Skeletal muscle satellite cell (primary cell): ENCODE results near the gene ARMC3.

Source experiments
- H3K27me3 ChIP-seq: 2 replicates; pipeline ENCODE4 v1.7.0; 2013; ENCODE audit warnings: low read length; ENCODE audit not compliant: control insufficient read depth, insufficient read depth
- H3K36me3 ChIP-seq: 2 replicates; pipeline ENCODE4 v1.7.0; 2013; ENCODE audit warnings: mild to moderate bottlenecking, control low read depth, low read length; ENCODE audit not compliant: insufficient read depth
- H3K4me1 ChIP-seq: 2 replicates; pipeline ENCODE4 v1.7.0; 2013; ENCODE audit warnings: low read length; ENCODE audit not compliant: control insufficient read depth, insufficient read depth
- H3K4me2 ChIP-seq: 2 replicates; pipeline ENCODE4 v1.7.0; 2013; ENCODE audit warnings: mild to moderate bottlenecking, low read length
- H3K4me3 ChIP-seq: 2 replicates; pipeline ENCODE4 v1.7.0; 2013; ENCODE audit warnings: low read length
- H3K9ac ChIP-seq: 2 replicates; pipeline ENCODE4 v1.7.0; 2013; ENCODE audit warnings: mild to moderate bottlenecking, low read depth, low read length, moderate library complexity
- H3K9me3 ChIP-seq: replicated peaks from 2 replicates; pipeline ENCODE4 v1.7.0; 2013; ENCODE audit warnings: mild to moderate bottlenecking, control low read depth, low read length

Gene ARMC3

DNA sequence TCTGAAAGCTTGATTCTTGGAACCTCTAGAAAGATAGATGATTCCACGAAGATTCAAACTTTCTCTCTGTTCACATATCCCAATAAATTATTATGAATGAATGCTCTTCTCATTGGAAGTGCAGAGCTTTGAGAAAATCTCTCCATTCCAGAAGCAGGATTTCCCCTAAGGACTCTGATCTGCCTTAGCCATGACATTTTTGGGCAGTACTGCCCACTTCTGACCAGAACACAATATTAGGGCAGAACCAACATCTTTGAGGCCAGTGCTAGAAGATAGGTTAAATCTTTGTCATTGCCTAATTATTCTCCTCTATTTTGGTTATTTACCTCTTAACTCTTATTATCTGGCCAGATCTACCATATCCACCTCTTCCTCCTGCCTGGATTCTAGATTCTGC, 49.9 kb downstream of the ARMC3 start:
- H3K4me3 ChIP-seq: no peak overlapping the region
- no peak overlapping the region for H3K9ac ChIP-seq
- no peaks in the 10 kb centered on the region for H3K27me3 ChIP-seq
- no peaks in the 10 kb centered on the region for H3K36me3 ChIP-seq
- no peaks in the 10 kb centered on the region for H3K9me3 ChIP-seq
- H3K4me2 ChIP-seq: no peak overlapping the region
- no peaks in the 10 kb centered on the region for H3K4me1 ChIP-seq

DNA sequence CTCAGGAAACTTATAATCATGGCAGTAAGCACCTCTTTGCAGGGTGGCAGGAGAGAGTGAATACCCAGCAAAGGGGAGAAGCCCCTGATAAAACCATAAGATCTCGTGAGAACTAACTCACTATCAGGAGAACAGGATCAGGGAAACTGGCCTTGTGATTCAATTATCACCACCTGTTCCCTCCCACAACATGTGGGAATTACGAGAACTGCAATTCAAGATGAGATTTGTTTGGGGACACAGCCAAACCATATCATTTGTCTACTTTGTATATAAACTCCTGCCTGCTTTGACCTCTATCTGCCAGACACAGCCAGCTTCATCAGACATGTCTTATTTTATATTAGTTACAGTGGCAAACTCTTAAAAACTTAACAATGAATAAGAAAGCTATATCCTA, 50.4 kb downstream of the ARMC3 start:
- Histone ChIP-seq H3K27me3 (no peaks in the 10 kb centered on the region), H3K9me3 (no peaks in the 10 kb centered on the region)

DNA sequence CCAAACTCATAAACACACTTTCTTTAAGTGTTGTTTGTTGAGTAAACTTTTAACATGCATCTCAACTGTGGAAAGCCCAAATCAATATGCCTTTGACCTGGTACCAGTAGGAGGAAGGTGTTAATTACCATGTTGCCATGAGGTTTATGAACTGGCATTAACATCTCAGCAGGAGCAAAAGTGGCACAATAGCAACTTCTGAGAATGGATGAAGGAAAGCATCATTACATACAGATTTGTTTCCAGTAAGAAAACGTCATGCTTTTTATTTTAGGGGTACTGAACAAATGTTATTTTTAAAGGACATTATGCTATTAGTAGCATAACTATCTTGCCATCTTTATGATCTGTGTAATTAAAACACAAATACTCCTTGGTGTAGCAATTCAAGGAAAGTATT, 51.1 kb downstream of the ARMC3 start:
- Histone ChIP-seq H3K4me2 (no peak overlapping the region), H3K9me3 (no peaks in the 10 kb centered on the region), H3K36me3 (no peaks in the 10 kb centered on the region), H3K4me1 (no peaks in the 10 kb centered on the region), H3K27me3 (no peaks in the 10 kb centered on the region), H3K9ac (no peak overlapping the region), H3K4me3 (no peak overlapping the region)

More for the DNA sequence above, 50.4 kb downstream of the ARMC3 start:
- Histone ChIP-seq H3K4me2 (no peak overlapping the region), H3K4me1 (no peaks in the 10 kb centered on the region), H3K36me3 (no peaks in the 10 kb centered on the region), H3K9ac (no peak overlapping the region), H3K4me3 (no peak overlapping the region)

DNA sequence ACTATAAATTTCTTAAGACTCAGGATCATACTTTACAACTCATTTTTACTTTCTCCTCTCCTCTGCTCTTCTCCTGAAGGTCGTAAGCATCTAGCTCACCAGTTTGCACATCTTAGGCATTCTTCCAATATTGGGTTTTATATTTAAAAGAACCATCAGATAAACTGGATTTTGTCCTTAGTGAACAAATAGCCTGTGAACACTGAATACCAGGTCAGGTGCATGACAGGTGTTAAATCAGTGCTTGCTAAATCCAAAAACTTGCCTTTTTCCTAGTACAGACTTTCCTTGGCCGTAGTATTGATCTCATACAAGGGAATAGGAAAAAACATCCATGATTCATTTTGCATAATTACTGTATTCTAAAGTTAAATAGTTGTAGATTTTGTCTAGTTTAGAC, 53.0 kb downstream of the ARMC3 start:
- Histone ChIP-seq H3K36me3 (no peaks in the 10 kb centered on the region), H3K9me3 (no peaks in the 10 kb centered on the region), H3K4me1 (no peaks in the 10 kb centered on the region), H3K9ac (no peak overlapping the region), H3K4me3 (no peak overlapping the region), H3K27me3 (no peaks in the 10 kb centered on the region), H3K4me2 (no peak overlapping the region)

DNA sequence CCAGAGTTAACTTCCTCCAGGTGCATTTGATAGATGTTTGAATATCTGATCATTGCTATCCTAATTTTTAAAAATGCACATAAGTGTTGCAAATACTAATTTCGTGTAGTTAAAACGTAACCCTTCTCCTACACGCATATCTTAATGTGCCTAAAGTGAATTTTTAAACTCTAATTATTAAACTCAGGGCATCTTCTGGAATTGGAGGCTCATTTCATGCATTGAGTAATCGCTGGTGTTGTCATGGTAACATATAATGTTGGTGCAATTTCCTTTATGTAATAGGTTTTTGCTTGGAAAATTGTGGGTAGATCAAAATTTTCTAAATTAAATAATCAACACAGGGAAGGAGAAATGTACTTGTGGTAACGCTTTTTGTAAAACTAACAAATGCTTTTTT, 56.2 kb downstream of the ARMC3 start:
- Histone ChIP-seq H3K4me3 (no peak overlapping the region), H3K36me3 (no peaks in the 10 kb centered on the region), H3K4me1 (no peaks in the 10 kb centered on the region), H3K9me3 (no peaks in the 10 kb centered on the region), H3K27me3 (no peaks in the 10 kb centered on the region), H3K4me2 (no peak overlapping the region), H3K9ac (no peak overlapping the region)

DNA sequence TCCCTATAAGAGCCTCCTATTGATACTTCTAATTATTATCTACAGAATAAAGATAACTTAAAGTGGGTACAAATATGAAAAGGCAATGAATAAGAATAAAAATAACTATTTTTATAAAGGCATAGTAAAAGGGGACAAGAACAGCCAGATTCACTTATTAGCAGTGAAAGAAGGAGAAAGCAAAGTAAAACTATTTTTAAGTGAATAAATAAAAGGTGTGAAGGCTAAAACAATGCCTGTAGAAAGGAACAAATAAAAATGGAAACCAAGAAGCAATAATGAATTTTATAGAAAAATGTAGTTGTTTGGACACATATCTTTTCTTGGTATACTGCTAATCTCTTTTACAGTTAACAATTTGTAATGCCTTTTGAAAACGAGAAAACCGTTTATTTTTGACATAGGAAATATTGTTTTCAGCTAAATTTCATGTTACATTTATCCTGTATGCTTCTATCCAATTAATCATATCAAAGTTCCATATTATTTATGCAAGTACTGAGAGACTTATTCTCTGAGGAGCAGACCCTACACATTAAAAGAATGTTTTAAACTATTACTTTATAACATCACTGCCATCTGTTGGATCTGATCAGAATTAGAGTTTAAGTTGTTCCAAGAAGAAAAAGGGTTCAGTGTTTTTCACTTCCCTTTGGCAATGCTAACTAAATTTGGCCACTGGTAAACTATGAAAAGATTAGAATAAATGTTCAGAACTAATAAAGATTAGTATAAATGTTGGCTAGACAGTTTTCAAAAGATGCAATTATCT, 59.1 kb downstream of the ARMC3 start:
- no peak overlapping the region for H3K4me2 ChIP-seq
- H3K27me3 ChIP-seq: peaks cover 12% of the 10 kb centered on the region
- no peaks in the 10 kb centered on the region for H3K9me3 ChIP-seq
- H3K9ac ChIP-seq: no peak overlapping the region
- no peaks in the 10 kb centered on the region for H3K36me3 ChIP-seq
- H3K4me1 ChIP-seq: no peaks in the 10 kb centered on the region
- H3K4me3 ChIP-seq: no peak overlapping the region

DNA sequence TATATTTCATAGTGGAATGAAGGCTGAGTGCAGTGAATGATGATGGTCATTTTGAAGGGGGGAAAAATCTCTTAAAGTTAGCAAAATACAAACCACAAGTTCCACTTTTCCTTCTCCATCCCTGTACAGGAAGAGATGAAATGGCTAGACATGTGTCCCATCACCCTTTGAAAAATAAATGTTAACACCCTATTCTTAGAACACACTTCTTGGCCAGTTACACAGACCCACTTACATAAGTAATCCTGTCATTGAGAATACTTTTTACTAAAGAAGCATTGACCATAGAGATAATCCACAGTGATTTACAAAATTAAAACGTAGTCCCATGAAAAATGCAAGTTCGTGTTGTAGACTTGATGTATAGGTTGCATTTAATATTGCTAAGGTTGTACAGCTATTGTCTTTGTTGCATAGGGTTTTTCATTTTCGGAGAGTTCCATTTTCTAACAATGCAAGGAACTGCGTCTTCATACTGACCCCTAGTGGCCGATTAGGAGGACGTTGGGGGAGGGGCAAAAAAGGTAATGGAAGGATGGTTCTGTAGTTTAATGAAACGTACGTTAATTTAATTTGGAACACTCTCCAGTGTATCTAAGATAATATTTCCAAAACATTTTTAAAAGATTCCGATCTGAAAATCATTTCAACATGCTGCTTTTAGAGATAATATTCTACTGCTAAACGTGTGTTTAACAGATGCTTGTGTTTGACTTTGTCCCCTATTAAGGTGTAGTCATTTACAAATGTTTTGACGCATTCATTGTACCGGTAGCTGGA, 60.9 kb downstream of the ARMC3 start:
- no peaks in the 10 kb centered on the region for H3K4me1 ChIP-seq
- H3K27me3 ChIP-seq: peaks cover 29% of the 10 kb centered on the region
- H3K9me3 ChIP-seq: no peaks in the 10 kb centered on the region
- H3K36me3 ChIP-seq: no peaks in the 10 kb centered on the region
- peak overlapping the region; percentile 31 for H3K4me2 ChIP-seq
- no peak overlapping the region for H3K4me3 ChIP-seq
- H3K9ac ChIP-seq: no peak overlapping the region

DNA sequence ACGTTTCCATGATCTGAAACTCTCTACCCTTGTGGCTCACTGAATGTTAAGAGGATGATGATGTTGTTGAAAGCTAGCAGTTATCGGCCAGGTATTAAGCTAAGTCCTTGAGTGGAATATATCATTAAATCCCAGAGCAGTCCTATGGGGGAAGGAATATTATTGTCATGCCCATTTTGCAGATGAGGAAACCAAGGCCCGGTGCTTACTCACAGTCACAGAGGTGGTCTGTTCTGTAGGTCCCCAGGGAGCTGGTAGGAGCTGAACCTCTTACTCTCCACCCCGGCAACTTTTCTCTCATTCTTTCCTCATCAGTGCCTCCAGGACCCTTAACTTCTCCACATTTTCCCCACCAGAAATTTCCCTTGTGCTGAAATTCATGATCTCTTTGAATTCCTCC, 62.6 kb downstream of the ARMC3 start:
- Histone ChIP-seq H3K27me3 (peaks cover 33% of the 10 kb centered on the region), H3K4me3 (no peak overlapping the region), H3K4me1 (no peaks in the 10 kb centered on the region), H3K9me3 (no peaks in the 10 kb centered on the region), H3K4me2 (no peak overlapping the region), H3K9ac (no peak overlapping the region), H3K36me3 (no peaks in the 10 kb centered on the region)

DNA sequence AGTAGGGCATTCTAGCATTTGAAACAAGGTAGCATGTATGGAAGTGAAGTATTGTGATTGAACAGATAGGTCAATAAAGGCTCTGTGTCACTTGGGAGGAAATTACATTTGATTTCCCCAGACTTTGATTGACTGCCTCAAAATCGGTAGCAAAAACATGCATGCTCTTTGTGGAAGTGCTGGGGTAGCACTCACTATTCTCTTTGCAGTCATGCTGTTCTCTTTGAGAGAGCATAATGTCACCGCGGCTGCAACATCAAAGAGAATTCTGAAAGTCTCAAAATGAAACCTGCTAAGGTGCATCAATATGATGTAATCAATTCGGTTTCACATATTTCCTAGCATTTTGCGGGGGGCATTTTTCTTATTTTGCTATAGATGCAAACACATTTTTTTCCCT, 64.2 kb downstream of the ARMC3 start:
- H3K4me2 ChIP-seq: no peak overlapping the region
- H3K4me3 ChIP-seq: no peak overlapping the region
- H3K9ac ChIP-seq: no peak overlapping the region
- no peaks in the 10 kb centered on the region for H3K4me1 ChIP-seq
- H3K36me3 ChIP-seq: no peaks in the 10 kb centered on the region
- H3K27me3 ChIP-seq: peaks cover 37% of the 10 kb centered on the region
- no peaks in the 10 kb centered on the region for H3K9me3 ChIP-seq

DNA sequence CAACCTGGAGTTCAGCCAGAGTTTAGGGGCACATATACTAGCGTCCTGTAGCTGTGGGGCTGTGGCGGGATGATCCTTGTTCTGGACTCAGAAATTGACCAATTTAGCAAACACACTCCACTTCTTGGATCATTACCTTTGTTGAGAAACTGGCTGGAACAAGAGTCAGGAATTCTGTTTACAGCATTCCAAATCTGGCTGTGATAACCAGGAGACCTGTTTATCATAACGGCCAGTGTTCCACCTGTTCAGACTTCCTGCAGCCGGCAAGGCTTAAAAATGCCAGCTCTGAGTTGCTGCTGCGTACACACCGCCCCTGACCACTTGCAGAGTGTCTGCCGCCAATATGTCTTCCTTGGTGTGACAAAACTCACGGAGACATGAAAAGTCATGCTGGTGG, 64.8 kb downstream of the ARMC3 start:
- H3K27me3 ChIP-seq: peaks cover 37% of the 10 kb centered on the region

DNA sequence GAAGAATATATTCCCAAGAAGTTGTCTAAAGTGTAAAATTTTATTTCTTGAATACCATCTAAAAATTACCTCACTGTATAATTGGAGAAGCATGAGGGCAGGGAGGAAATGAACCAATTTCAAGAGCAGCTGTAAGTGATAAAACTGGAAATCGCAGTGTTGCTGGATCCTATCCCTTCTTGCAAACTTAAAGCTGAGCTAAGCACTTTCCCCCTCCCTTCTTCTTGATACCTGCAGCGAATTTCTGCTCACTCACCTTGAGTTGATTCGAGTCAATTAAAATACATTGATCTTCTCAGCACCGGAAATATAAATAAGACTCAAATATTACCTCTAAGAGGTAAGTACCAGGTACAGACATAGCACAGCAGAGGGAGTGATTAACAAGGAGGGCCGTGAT, 65.5 kb downstream of the ARMC3 start:
- Histone ChIP-seq H3K4me2 (no peak overlapping the region), H3K27me3 (peaks cover 42% of the 10 kb centered on the region), H3K4me1 (no peaks in the 10 kb centered on the region), H3K9me3 (no peaks in the 10 kb centered on the region), H3K4me3 (no peak overlapping the region), H3K9ac (no peak overlapping the region), H3K36me3 (no peaks in the 10 kb centered on the region)

More for the DNA sequence above, 64.8 kb downstream of the ARMC3 start:
- Histone ChIP-seq H3K9ac (no peak overlapping the region), H3K36me3 (no peaks in the 10 kb centered on the region), H3K4me2 (no peak overlapping the region), H3K4me3 (no peak overlapping the region), H3K9me3 (no peaks in the 10 kb centered on the region), H3K4me1 (no peaks in the 10 kb centered on the region)

DNA sequence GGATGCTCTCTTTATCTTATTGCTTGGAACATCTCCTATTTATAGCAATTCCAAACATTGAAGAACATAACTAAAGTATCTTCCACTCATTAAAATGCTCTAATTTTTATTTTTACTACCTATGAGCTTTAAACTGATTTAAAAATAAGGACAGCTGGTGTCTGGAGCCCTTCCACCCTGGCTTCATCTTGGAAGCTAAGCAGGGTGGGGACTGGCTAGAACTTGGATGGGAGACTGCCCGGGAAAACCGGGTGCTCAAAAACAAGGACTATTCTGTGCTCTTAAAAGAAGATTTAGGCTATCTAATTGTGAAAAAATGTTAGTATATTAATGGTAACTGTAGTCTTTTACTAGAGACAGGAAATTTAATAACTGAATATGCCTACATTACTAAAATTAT, 69.2 kb downstream of the ARMC3 start:
- Histone ChIP-seq H3K4me3 (no peak overlapping the region), H3K4me1 (no peaks in the 10 kb centered on the region), H3K27me3 (peaks cover 57% of the 10 kb centered on the region), H3K9me3 (no peaks in the 10 kb centered on the region), H3K36me3 (no peaks in the 10 kb centered on the region), H3K4me2 (no peak overlapping the region), H3K9ac (no peak overlapping the region)
